ENCODE measurements around the gene FGD2.

GRCh38 chr6:36999751-37000125 lies 5.7 kb upstream of the FGD2 start:
- TF ChIP-seq CTCF (IDR thresholded peaks at IDR 0.05; ENCODE audit: insufficient read depth, low read length) (no peak), POLR2AphosphoS5 (IDR thresholded peaks at IDR 0.05; ENCODE audit: low read depth) (no peak)
